Smooth muscle cell (in vitro differentiated cells): ENCODE data around the gene ASB18. TPM values are rescaled to one million over a fixed set of nuclear protein-coding genes. Genes with fewer than 3 reads are reported as not detected.
"Not testable (repeated sequence)": the region's sequence is repeated elsewhere in the genome, so short reads cannot be mapped to it uniquely, and the experiment has no call there.

Experiments
- DNase-seq: peaks from one replicate; lab custom pipeline; 2025; ENCODE audit not compliant: unreplicated experiment; lab: John Stamatoyannopoulos, UW
- H2AFZ ChIP-seq: fragments of 200-600 bp; sonication (generic); 2 replicates; pipeline ENCODE4 v1.6.0; 2016; ENCODE audit warnings: antibody characterized with exemption, low read depth, mild to moderate bottlenecking
- H3F3A ChIP-seq: fragments of 200-600 bp; sonication (generic); 2 replicates; pipeline ENCODE4 v1.6.0; 2017; ENCODE audit warnings: antibody characterized with exemption, low read depth
- H3K27ac ChIP-seq: fragments of 200-600 bp; sonication (generic); 2 replicates; pipeline ENCODE4 v1.5.1; 2016; ENCODE audit warnings: low read depth, mild to moderate bottlenecking
- H3K27me3 ChIP-seq: fragments of 200-600 bp; sonication (generic); 2 replicates; pipeline ENCODE4 v1.6.1; 2016; ENCODE audit warnings: low read depth, mild to moderate bottlenecking
- H3K36me3 ChIP-seq: fragments of 200-600 bp; sonication (generic); 2 replicates; pipeline ENCODE4 v1.5.1; 2016; ENCODE audit warnings: low read depth
- H3K4me1 ChIP-seq: fragments of 200-600 bp; sonication (generic); 2 replicates; pipeline ENCODE4 v1.5.1; 2016; ENCODE audit warnings: low read depth
- H3K4me2 ChIP-seq: fragments of 200-600 bp; sonication (generic); 2 replicates; pipeline ENCODE4 v1.6.0; 2016; ENCODE audit warnings: mild to moderate bottlenecking
- H3K4me3 ChIP-seq: fragments of 200-600 bp; sonication (generic); 2 replicates; pipeline ENCODE4 v1.5.1; 2016; ENCODE audit warnings: mild to moderate bottlenecking
- H3K79me2 ChIP-seq: fragments of 200-600 bp; sonication (generic); 2 replicates; pipeline ENCODE4 v1.6.0; 2016; ENCODE audit warnings: low read depth, mild to moderate bottlenecking
- H3K9ac ChIP-seq: fragments of 200-600 bp; sonication (generic); 2 replicates; pipeline ENCODE4 v1.6.0; 2016; ENCODE audit warnings: low read depth
- H3K9me3 ChIP-seq: fragments of 200-600 bp; sonication (generic); replicated peaks from 2 replicates; pipeline ENCODE4 v1.5.1; 2016; ENCODE audit warnings: low read depth
- H4K20me1 ChIP-seq: fragments of 200-600 bp; sonication (generic); 2 replicates; pipeline ENCODE4 v1.6.0; 2016; ENCODE audit warnings: low read depth
- CTCF ChIP-seq: fragments of 200-600 bp; sonication (generic); IDR thresholded peaks from 2 replicates; pipeline ENCODE4 v1.5.1; 2017; ENCODE audit warnings: borderline replicate concordance, mild to moderate bottlenecking, antibody characterized with exemption; ENCODE audit not compliant: insufficient read depth, poor library complexity, severe bottlenecking
- WGBS: methylation state at CpG from one replicate; pipeline ENCODE4 v1.1.7; 2016; ENCODE audit warnings: low lambda C conversion rate; 5-methylcytosine and 5-hydroxymethylcytosine counted together
- polyA plus RNA-seq: library from polyadenylated mRNA; unstranded; fragments of >200 nt; fragmentation: Nextera tagmentation; extraction: Ambion mirVana; gene quantifications from 2 replicates; pipeline ENCODE4 v1.2.1, GENCODE V29; 2016
- total RNA-seq: library from RNA; depleted of rRNA; stranded (reverse); fragments of >200 nt; gene quantifications from 2 replicates; pipeline ENCODE4 v1.2.3, GENCODE V29; 2014

Gene ASB18
- total and polyA plus RNA-seq, 2 experiments from 2014 or later = 0.05 TPM; not detected in 1

GRCh38 chr2:236289766-236290462 is 25.7 kb upstream of the ASB18 start:
- 83% methylated on average over 9 of the region's 9 CpGs for WGBS
- Histone ChIP-seq H3K4me1 (no peaks in the 10 kb centered on the region), H3K79me2 (no peaks in the 10 kb centered on the region), H3K27ac (no peak overlapping the region), H3F3A (no peaks in the 10 kb centered on the region), H3K9me3 (no peaks in the 10 kb centered on the region), H3K4me3 (no peak overlapping the region), H2AFZ (no peak overlapping the region), H3K36me3 (no peaks in the 10 kb centered on the region), H4K20me1 (no peaks in the 10 kb centered on the region), H3K9ac (no peak overlapping the region), H3K4me2 (no peak overlapping the region), H3K27me3 (peaks cover 21% of the 10 kb centered on the region)
- DNase-seq = no peak
- TF ChIP-seq CTCF = no peak

GRCh38 chr2:236288373-236288772 is 24.2 kb upstream of the ASB18 start:
- not testable (repeated sequence) for H3K36me3 ChIP-seq, H3K79me2 ChIP-seq, H3K4me2 ChIP-seq, H3K4me3 ChIP-seq, H3K27ac ChIP-seq, H2AFZ ChIP-seq, H4K20me1 ChIP-seq, H3K9ac ChIP-seq, DNase-seq, H3K4me1 ChIP-seq, H3K9me3 ChIP-seq, H3F3A ChIP-seq
- H3K27me3 ChIP-seq = peaks cover 21% of the 10 kb centered on the region
- WGBS = 43% methylated on average over 1 of the region's 1 CpG

GRCh38 chr2:236287656-236288055 is 23.4 kb upstream of the ASB18 start:
- H3K9ac ChIP-seq = no peak overlapping the region
- H4K20me1 ChIP-seq = no peaks in the 10 kb centered on the region
- no peaks in the 10 kb centered on the region for H3K9me3 ChIP-seq
- H2AFZ ChIP-seq = no peak overlapping the region
- no peak overlapping the region for H3K4me2 ChIP-seq
- no peaks in the 10 kb centered on the region for H3K36me3 ChIP-seq
- no peak overlapping the region for H3K27ac ChIP-seq
- peaks cover 21% of the 10 kb centered on the region for H3K27me3 ChIP-seq
- no peak overlapping the region for H3K4me3 ChIP-seq
- no peak for DNase-seq
- H3K79me2 ChIP-seq = no peaks in the 10 kb centered on the region
- H3F3A ChIP-seq = no peaks in the 10 kb centered on the region
- WGBS = 91% methylated on average over 6 of the region's 6 CpGs
- H3K4me1 ChIP-seq = no peaks in the 10 kb centered on the region
- TF ChIP-seq CTCF = no peak

GRCh38 chr2:236286873-236287545 is 22.8 kb upstream of the ASB18 start:
- no peak for TF ChIP-seq CTCF

More at GRCh38 chr2:236286873-236287545, 22.8 kb upstream of the ASB18 start:
- Histone ChIP-seq H3F3A (no peaks in the 10 kb centered on the region), H3K4me3 (no peak overlapping the region), H3K79me2 (no peaks in the 10 kb centered on the region), H2AFZ (no peak overlapping the region), H3K27me3 (peaks cover 21% of the 10 kb centered on the region), H4K20me1 (no peaks in the 10 kb centered on the region), H3K9me3 (no peaks in the 10 kb centered on the region), H3K27ac (no peak overlapping the region), H3K4me2 (no peak overlapping the region), H3K36me3 (no peaks in the 10 kb centered on the region), H3K9ac (no peak overlapping the region), H3K4me1 (no peaks in the 10 kb centered on the region)
- 37% methylated on average over 7 of the region's 7 CpGs for WGBS
- no peak for DNase-seq
